OCI-LY1 (cell line): ENCODE measurements around the gene MBD3L3.

Experiments
- CTCF ChIP-seq: fragments of 200-600 bp; sonication (generic), shearing (Covaris generic); IDR thresholded peaks from 2 replicates; pipeline ENCODE4 v1.5.1; 2017; ENCODE audit warnings: mild to moderate bottlenecking, antibody characterized with exemption, low read length, moderate library complexity, mixed read lengths
- EZH2 ChIP-seq: fragments of 200-600 bp; sonication (generic), shearing (Covaris generic); IDR thresholded peaks from 2 replicates; pipeline ENCODE4 v1.8.0; 2017; ENCODE audit warnings: borderline replicate concordance, mixed run types, mild to moderate bottlenecking, antibody characterized with exemption, low read length, moderate library complexity, mixed read lengths

GRCh38 chr19:7106711-7107657, 48.5 kb upstream of the MBD3L3 start:
- TF ChIP-seq CTCF, result no peak
- TF ChIP-seq EZH2, result no peak
